Renal cortical epithelial cell (primary cell): ENCODE results near the gene POLD3. TPM values are rescaled to one million over a fixed set of nuclear protein-coding genes. Genes with fewer than 3 reads are reported as not detected.
A peak's percentile ranks its signal among the peaks of the same experiment; 100 is the strongest.

Experiments used
- DNase-seq: peaks from one replicate; pipeline ENCODE4 v3.0.0-alpha.2; 2011; ENCODE audit warnings: low read depth
- total RNA-seq: library from RNA; depleted of rRNA; stranded (reverse); fragments of >200 nt; gene quantifications from 2 replicates; pipeline ENCODE4 v1.2.3, GENCODE V29; 2014

POLD3 gene
- total RNA-seq, 1 donor from 2014 or later, result 13.4 TPM

DNA sequence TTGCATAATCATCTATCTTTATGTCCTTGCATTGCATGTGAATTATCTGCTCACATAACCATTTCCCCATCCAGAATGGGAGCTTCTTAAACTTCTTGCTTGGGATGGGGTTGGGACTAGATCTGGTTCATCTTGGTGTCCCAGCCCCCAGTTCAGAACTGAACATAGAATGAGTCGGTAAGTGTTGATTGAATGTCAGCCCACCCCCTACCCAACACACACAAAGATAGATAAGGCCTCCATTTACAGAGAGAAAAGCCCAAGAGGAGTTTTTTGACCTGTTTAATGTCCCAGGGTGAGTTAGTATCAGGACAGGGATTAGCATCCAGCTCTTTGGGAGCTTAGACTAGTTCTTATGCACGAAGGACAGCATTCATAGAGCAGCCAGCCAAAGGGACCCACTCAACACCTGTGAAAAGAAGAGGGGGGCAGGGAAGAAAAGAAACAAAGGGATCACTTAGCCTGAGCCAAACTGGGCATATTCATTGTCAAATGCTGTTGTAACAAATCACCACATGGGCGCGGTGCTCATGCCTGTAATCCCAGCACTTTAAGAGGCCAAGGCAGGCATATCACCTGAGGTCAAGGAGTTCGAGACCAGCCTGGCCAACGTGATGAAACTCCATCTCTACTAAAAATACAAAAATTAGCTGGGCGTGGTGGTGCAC, 81.4 kb downstream of the POLD3 start:
- DNase-seq, result no peak

- DNase-seq, result no peak
These were observed 83.4 kb downstream of the POLD3 start for GRCh38 chr11:74675761-74676160.

- DNase-seq, result no peak
These were observed 84.2 kb downstream of the POLD3 start for GRCh38 chr11:74676596-74676995.

- DNase-seq, result no peak
These were observed 84.7 kb downstream of the POLD3 start for GRCh38 chr11:74677131-74677530.

GRCh38 chr11:74678041-74678440, 85.7 kb downstream of the POLD3 start:
- no peak for DNase-seq

- no peak for DNase-seq
These were observed 86.5 kb downstream of the POLD3 start for GRCh38 chr11:74678591-74679512.

DNA sequence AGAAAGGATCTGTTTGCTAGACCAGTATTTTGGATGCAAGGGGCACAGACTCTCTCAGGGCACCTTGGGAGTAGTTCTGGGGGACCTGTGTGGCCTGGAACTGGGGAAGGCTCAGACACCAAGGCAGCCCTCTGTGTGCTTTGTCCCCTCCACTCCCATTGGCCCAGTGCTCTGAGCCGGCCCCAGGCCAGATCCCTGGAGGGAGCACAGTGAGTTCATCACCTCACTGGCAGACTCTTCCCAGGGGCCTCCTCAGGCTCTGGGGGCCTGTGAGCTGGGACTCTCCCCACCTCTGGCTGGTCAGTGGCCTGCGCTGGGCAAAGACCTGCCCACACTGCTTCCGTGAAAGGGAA, 87.1 kb downstream of the POLD3 start:
- no peak for DNase-seq

GRCh38 chr11:74680035-74680671, 87.8 kb downstream of the POLD3 start:
- no peak for DNase-seq

DNA sequence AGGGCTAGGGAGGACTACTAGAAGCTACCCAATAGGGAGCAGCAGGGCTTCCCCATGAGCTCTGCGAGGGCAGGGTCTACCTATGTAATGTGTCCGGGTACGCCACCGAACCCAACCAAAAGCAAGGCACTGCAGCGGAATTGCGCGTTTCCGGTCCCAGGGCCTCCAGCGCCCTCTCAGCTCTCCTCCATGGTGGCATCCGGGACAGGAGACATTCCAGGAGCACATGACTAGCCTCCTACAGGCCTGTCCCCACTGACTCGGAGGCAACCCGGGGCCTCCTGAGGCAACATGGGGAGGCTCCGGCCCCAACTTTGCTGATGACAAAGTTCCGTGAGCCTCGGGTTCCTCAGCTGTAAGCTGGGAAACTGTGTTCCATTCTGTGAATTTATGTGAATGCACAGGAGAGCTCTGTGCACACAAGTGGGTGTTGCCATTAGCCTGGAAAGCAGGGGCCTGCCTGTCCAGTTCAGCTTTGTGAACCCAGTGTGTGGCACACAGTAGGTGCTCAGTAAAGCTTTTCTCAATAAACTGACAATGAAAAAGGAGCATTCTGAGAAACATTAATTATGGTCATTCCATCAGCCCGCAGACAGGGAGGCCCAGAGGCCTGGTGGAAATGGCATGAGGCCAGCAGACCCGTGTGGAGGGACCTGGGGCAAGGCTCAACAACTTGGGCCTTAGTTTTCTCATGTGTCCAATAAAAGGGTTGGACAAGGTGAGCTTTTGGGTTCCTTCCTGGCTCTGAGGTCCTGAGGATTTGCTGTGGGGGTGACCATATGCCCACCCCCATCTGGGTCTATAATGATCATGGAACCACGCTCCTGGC, 88.5 kb downstream of the POLD3 start:
- no peak for DNase-seq

DNA sequence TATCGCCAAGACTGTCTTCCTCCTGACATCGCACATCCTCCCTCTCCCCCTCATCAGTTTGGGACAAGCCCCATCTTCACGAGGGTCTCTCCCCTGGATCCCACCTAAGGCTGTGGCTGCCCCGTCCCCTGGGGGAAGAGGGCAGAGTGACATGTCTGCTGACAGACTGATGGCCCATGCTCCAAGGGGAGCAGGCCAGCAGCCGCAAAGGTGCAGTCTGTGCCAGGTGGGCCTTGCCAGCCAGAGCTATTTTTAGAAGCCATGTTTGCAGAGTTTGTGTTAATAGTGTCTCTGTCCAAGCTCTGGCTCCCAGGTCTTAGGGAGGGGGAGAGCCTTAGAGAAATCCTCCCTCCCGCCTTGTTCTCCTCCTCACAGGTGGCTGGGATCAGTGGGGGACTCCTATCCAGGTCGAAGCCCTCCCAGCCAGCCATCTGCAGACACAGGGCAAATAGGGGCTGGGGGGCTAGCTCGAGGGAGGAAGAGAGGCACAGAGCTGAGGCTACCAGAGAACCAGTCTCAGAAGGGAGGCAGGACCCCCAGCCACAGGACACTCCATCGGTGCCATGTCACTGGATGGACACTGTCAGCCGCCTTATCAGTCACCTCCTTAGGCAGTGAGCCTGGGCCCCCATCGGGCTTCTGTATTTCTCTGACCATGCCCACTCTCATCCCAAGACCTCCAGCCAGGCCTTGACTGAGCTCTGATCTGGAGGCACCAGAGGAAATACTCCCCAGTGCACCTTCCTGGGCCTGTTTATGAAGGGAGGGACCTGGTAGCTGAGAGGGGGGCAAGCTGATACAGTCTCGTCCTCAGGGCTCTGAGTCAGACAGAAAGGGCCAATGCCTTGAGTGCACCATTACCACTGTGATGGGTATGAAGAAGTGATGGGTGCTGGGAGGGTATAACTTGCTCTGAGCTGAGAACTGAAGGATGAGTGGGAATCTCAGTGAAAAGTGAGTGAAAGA, 89.6 kb downstream of the POLD3 start:
- DNase-seq, result peak; percentile 25

GRCh38 chr11:74682731-74683278, 90.4 kb downstream of the POLD3 start:
- no peak for DNase-seq

GRCh38 chr11:74683279-74683871, 91.0 kb downstream of the POLD3 start:
- DNase-seq, result no peak

GRCh38 chr11:74683941-74684481, 91.6 kb downstream of the POLD3 start:
- DNase-seq, result peak; percentile 51

GRCh38 chr11:74684661-74685060, 92.3 kb downstream of the POLD3 start:
- no peak for DNase-seq

DNA sequence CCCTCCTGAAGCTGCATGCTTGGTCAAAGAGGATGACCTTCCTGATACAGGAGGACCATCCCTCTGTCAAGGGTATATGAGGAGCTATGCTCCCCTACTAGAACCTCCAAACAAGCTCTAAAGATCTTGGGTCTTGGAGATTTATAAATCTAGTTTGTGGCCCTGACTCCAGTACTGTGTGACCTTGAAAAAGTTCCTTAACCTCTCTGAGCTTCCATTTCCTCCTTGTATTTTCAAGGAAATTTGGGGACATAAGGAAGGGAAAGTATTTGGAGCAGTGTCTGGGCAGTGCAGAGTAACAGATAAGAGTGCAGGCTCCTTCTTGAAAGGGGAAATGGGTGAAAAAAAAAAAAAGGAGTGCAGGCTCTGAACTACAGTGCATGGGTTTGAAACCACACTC, 93.0 kb downstream of the POLD3 start:
- DNase-seq, result no peak

GRCh38 chr11:74685905-74686304, 93.5 kb downstream of the POLD3 start:
- no peak for DNase-seq

- no peak for DNase-seq
These were observed 94.4 kb downstream of the POLD3 start for GRCh38 chr11:74686792-74687191.

DNA sequence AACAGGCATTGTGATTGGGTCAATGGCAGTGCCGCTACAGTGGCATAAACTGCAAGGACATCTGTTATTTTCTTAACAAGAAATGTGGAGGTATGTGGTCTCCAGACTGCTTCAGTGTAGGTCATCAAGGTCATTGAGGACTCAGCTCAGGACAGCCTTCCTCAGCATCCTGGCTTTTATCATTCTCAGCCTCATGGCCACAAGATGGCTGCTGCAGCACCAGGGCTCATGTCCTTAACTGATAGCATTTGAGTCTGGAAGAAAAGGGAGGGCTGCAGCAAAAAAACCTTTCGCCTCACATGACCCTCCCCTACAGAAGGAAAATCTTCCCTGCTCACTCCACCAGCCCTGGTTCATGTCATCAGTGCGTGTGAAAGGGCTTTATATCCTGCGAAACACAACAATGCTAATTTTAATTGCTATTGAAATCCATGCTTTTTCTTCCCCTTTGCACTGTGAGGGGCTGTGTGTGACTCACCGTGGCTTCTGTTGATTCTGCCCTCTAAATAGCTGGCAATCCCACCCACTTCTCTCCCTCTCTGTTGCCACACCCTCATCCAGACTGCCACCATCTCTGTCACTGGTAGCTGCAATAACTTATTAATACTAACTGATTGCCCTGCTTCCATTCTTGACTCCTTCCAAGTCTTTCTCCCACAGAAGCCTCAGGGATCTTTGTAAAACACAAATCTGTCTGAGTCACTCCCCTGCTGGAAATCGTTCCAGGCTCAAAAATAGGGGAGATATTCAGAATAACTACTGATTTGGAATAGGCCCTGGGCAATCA, 95.0 kb downstream of the POLD3 start:
- DNase-seq, result peak; percentile 70

- peak; percentile 59 for DNase-seq
These were observed 97.3 kb downstream of the POLD3 start for GRCh38 chr11:74689666-74690065.
